AG09309 (cell line): Measurements from ENCODE around the gene UPK3A.
"Not testable (repeated sequence)": the region's sequence is repeated elsewhere in the genome, so short reads cannot be mapped to it uniquely, and the experiment has no call there.

Experiments used
- DNase-seq: peaks from one replicate; pipeline ENCODE4 v3.0.0-alpha.2; 2010; ENCODE audit warnings: low read depth
- H3K4me3 ChIP-seq: 2 replicates; pipeline ENCODE4 v1.5.1; 2011; ENCODE audit warnings: mild to moderate bottlenecking, low read depth, low read length, moderate library complexity; ENCODE audit not compliant: control insufficient read depth
- CTCF ChIP-seq: IDR thresholded peaks from 2 replicates; pipeline ENCODE4 v1.5.1; 2011; ENCODE audit warnings: mild to moderate bottlenecking, low read depth, low read length, inconsistent platforms; ENCODE audit not compliant: insufficient read depth, control insufficient read depth; ENCODE audit errors: missing control alignments

UPK3A gene

GRCh38 chr22:45248832-45249561, 35.8 kb upstream of the UPK3A start:
- DNase-seq = no peak
- no peak for TF ChIP-seq CTCF
- H3K4me3 ChIP-seq = no peak overlapping the region

GRCh38 chr22:45251825-45252224, 32.9 kb upstream of the UPK3A start:
- DNase-seq = no peak
- H3K4me3 ChIP-seq = no peak overlapping the region
- no peak for TF ChIP-seq CTCF

GRCh38 chr22:45253039-45253641, 31.6 kb upstream of the UPK3A start:
- no peak overlapping the region for H3K4me3 ChIP-seq
- no peak for TF ChIP-seq CTCF
- DNase-seq = no peak

GRCh38 chr22:45254388-45254787, 30.4 kb upstream of the UPK3A start:
- TF ChIP-seq CTCF = no peak
- no peak overlapping the region for H3K4me3 ChIP-seq

GRCh38 chr22:45254789-45255278, 29.9 kb upstream of the UPK3A start:
- TF ChIP-seq CTCF = no peak
- H3K4me3 ChIP-seq = no peak overlapping the region
- no peak for DNase-seq

More at GRCh38 chr22:45254388-45254787, 30.4 kb upstream of the UPK3A start:
- DNase-seq = no peak

- DNase-seq, H3K4me3 ChIP-seq: not testable (repeated sequence)
Measured at GRCh38 chr22:45257941-45258340, 26.8 kb upstream of the UPK3A start.

- TF ChIP-seq CTCF = no peak
- no peak overlapping the region for H3K4me3 ChIP-seq
- DNase-seq = no peak
Measured at GRCh38 chr22:45259754-45260394, 24.9 kb upstream of the UPK3A start.

- H3K4me3 ChIP-seq, DNase-seq: not testable (repeated sequence)
Measured at GRCh38 chr22:45260395-45260759, 24.4 kb upstream of the UPK3A start.
